ENCODE measurements around the gene GOLIM4.
A peak's percentile ranks its signal among the peaks of the same experiment; 100 is the strongest.

The GOLIM4 gene

GRCh38 chr3:168097381-168097780 lies 1.7 kb upstream of the GOLIM4 start:
- DNase-seq: no peak

GRCh38 chr3:168096210-168096652 lies 507 bp upstream of the GOLIM4 start:
- peak; percentile 53 for DNase-seq

GRCh38 chr3:168094877-168095610 lies 680 bp downstream of the GOLIM4 start:
- DNase-seq: no peak

DNA sequence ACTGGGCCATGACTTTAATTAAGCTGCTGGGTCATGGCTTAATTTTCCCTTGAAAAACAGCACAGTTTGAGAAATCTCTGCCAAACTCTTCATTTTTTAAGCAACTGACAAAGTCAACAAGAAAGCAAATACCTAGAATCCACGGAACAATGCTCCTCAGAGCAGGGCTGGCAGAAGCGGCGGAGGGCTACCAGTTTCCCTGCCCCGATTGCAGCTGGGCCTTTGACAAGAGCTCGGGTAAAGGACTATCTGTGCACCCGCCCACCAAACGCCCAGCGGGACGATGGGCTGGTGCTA lies 1.2 kb downstream of the GOLIM4 start:
- DNase-seq: no peak

GRCh38 chr3:168093790-168094189 lies 1.9 kb downstream of the GOLIM4 start:
- no peak for DNase-seq

DNA sequence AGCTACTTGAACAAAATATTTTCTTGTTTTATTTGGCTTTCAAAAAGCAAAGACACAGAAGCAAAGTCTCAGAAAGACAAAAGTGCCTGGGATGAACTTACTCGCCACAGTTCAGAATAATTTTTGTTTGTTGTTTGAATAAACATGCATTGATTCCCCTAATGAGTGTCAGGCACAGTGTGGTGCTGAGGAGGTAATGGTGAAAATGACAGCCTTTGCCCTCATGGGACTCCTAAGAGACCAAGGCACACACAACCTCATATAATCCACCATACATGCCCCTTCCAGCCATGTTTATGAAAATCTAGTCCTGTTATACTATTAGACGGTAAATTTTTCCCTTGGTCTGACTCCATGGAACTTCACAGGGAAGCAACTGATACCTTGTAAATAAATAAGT lies 2.5 kb downstream of the GOLIM4 start:
- no peak for DNase-seq

DNA sequence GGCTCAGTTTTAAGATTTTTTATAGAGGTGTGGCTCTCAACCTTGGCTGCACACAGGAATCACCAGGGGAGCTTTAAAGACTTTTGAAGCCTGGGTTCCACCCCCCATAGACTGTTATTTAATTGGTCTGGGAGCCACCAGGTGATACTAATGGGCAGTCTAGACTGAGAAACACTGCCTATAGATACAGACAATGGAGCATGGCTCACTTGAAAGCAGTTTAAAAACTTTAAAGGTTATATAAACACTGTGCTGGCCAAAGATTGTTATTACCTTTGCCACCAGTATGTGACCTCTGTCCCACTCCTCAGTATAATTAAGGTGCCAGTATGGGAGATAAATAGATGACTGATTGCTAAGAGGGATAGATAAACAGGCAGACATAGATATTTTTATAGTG lies 3.8 kb downstream of the GOLIM4 start:
- no peak for DNase-seq

DNA sequence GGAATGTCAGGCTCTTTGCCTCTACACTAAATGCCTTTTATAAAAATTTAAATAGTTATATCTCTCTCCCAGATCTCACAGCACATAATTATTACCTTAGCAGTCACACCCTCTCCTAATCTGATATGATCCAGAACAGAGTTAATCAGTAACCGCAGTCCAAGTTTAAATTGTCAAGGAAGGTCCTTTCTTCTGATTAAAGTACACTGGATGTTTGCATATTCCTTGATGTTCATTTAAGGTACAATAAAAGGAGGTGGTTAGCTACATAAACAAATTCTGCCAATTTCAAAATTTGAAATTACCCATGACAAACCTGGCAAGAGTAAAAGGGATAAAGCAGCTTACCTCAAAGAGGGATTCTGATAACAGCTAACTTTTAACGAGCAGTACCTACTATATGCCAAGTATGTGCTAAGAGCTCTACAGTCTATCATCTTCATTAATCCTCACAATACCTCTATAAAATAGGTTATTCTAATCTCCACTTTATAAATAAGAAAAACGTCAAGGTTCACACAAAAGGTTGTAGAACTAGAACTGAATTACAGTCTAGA lies 4.3 kb downstream of the GOLIM4 start:
- peak; percentile 50 for DNase-seq

GRCh38 chr3:168090306-168091085 lies 5.2 kb downstream of the GOLIM4 start:
- no peak for DNase-seq

DNA sequence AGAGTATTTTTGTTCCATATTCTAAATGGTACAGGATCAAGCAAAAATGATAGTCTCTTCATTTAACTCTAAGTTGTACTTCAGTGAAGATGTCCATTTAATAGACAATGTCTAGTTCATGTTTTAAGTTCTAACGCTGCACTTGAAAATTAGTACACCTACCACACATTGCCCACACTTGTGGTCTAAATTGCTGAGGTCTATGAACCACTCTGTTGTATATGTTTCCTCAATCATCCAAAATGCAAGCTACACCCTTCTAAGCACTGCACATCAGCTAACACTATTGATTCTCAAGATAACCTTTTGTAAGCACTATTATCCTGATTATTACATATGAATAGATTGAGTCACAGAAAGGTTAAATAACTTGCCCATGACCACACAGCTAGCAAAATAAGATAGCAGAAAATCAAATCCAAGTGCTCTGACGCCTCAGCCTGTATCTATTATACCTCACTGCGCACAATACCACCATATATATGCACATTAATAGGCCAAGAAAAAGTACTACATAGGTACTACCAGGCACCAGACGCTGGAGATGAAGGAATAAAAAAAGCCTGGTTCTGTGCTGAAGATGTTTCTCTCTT lies 6.4 kb downstream of the GOLIM4 start:
- DNase-seq: no peak

GRCh38 chr3:168088106-168088720 lies 7.5 kb downstream of the GOLIM4 start:
- DNase-seq: no peak

- DNase-seq: no peak
Observed at GRCh38 chr3:168087539-168087938, 8.2 kb downstream of the GOLIM4 start.

DNA sequence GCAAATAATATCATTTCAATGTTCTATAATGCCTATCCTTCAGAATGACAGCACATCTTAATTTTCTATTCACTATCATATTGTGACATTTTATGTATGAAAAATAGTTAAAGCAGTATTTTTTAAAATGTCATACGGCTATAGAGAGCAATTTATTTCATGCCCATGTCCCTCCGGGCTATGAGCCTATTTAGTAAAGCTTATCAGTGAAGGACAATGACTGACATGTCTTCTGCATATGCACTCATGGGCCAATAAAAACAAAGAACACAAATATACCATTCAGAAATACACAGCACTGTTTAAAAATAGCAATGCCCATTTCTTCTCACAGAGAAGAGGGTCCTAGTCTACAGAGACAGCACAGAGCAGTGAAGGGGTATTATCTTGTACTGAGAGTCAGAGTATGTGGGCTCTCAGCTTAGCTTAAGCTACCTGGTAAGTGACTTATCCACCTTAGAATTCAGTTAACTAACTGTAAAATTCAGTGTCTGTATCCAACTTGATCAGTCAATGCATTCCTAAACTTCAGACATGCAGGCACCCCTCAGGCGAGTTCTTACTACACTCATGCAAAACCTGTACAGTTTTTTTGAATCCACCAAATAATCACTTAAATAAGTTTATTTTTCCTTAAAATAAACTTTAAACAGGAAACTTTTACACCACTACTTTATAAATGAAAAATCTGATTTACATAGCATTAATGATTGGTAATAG lies 9.0 kb downstream of the GOLIM4 start:
- DNase-seq: no peak

GRCh38 chr3:168085491-168086119 lies 10.1 kb downstream of the GOLIM4 start:
- no peak for DNase-seq

DNA sequence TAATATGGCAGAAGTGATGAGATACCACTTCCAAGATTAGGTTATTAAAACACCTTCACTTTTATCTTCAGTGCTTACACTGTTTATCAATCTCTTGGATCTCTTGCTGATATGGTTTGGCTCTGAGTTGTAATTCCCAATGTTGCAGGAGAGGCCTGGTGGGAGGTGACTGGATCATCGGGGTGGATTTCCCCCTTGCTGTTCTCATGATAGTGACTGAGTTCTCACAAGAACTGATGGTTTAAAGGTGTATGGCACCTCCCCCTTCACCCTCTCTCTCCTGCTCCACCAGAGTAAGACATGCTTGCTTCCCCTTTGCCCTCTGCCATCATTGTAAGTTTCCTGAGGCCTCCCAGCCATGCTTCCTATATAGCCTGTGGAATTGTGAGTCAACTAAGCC lies 11.8 kb downstream of the GOLIM4 start:
- DNase-seq: no peak

DNA sequence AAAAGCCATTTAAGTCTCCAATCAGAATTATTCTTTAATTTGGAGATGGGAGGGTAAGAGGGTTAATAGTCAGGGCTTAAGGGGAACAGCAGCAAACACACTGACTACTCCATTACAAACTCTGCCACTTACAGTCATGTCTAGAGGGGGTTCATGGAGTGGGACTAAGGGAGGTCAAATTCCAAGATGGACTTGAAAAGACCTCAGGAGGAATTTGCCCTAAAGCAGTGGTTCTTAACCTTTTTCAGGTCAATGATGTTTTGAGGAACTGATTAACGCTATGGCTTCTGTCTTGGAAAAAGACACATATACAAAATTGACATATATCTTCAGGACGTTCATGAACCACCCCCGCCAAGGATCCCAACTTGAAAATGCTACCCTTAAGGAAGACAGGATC lies 13.9 kb downstream of the GOLIM4 start:
- no peak for DNase-seq

GRCh38 chr3:168081171-168081771 lies 14.5 kb downstream of the GOLIM4 start:
- no peak for DNase-seq

- DNase-seq: no peak
Observed at GRCh38 chr3:168080499-168081170, 15.1 kb downstream of the GOLIM4 start.

- DNase-seq: no peak
Observed at GRCh38 chr3:168080022-168080421, 15.7 kb downstream of the GOLIM4 start.

DNA sequence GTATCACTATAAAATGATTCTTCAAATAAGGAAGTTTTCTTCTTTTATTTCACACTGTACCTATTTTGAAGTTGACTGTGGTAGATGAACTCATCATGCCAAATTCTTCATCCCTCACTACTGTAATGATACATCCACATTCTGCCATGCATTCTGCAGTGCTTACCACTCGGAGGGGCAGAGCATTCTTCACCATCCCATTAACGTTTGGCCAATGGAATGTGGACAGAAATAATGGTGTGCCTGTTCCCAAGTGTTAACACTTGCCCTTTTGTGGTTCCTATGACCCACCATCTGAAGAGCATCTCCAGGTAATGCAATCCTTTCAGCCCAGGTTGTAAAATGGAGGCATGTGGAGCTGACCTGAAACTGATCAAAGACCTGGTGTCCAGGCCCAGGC lies 18.6 kb downstream of the GOLIM4 start:
- no peak for DNase-seq

Data from DMS79 (cell line).